Endothelial cell of umbilical vein (primary cell): ENCODE data around the gene LDLRAD3. TPM values are rescaled to one million over a fixed set of nuclear protein-coding genes. Genes with fewer than 3 reads are reported as not detected.

Source experiments
- BruUV-seq: library from RNA; stranded (reverse); fragments of 400-500 nt; replicated peaks from 2 replicates; lab custom pipeline; 2021; lab: Mats Ljungman, UMichigan
- CTCF ChIA-PET: fragments of 300-600, 350-600 bp; sonication (Branson Sonifier 250); formaldehyde crosslinking; loops from one replicate; lab custom pipeline; 2021; ENCODE audit warnings: antibody characterized with exemption, inconsistent platforms; lab: Charles Lee
- POLR2A ChIA-PET: fragments of 300-600, 350-600 bp; sonication (Branson Sonifier 250); formaldehyde crosslinking; loops from one replicate; lab custom pipeline; 2021; ENCODE audit warnings: antibody characterized with exemption, inconsistent platforms; lab: Charles Lee
- DNase-seq: peaks from one replicate; pipeline ENCODE4 v3.0.0-alpha.2; 2011; ENCODE audit warnings: low read depth, low spot score
- FAIRE-seq: peaks from 2 replicates; lab custom pipeline; 2011; peaks lifted over from hg19 to GRCh38; lab: Jason Lieb, UNC
- H2AFZ ChIP-seq: 2 replicates; pipeline ENCODE4 v1.6.0; 2012; ENCODE audit warnings: low read depth, low read length, control low read depth, inconsistent platforms
- H3K27ac ChIP-seq: 2 replicates; pipeline ENCODE4 v1.5.1; 2011; ENCODE audit warnings: low read depth, mild to moderate bottlenecking, control low read depth, low read length, moderate library complexity; ENCODE audit not compliant: insufficient read depth
- H3K27me3 ChIP-seq, 2 experiments: 2 replicates each; pipeline versions ENCODE4 v1.6.0 to v1.6.1; 2011; ENCODE audit warnings: low read length in 2 of 2, mixed read lengths in 1 of 2; ENCODE audit not compliant: control insufficient read depth in 2 of 2, insufficient read depth in 2 of 2
- H3K36me3 ChIP-seq, 2 experiments: 2 replicates in 1 of 2; 3 replicates in 1 of 2; pipeline ENCODE4 v1.5.1; 2011; ENCODE audit warnings: low read length in 2 of 2, mild to moderate bottlenecking in 1 of 2, moderate library complexity in 1 of 2; ENCODE audit not compliant: control insufficient read depth in 2 of 2, insufficient read depth in 2 of 2; ENCODE audit errors: extremely low read depth in 1 of 2
- H3K4me1 ChIP-seq: 3 replicates; pipeline ENCODE4 v1.5.1; 2011; ENCODE audit warnings: mild to moderate bottlenecking, low read length; ENCODE audit not compliant: control insufficient read depth, insufficient read depth; ENCODE audit errors: extremely low read depth
- H3K4me2 ChIP-seq: 2 replicates; pipeline ENCODE4 v1.6.1; 2011; ENCODE audit warnings: low read length, control low read depth, mixed read lengths; ENCODE audit not compliant: insufficient read depth
- H3K4me3 ChIP-seq, 3 experiments: fragments of 200-600 bp in 1 of 3; sonication (generic), shearing (Covaris generic) in 1 of 3; replicated peaks in 1 of 3; 2 replicates each; pipeline ENCODE4 v1.5.1; 2011 to 2016; ENCODE audit warnings: control low read depth in 3 of 3, low read length in 3 of 3, mild to moderate bottlenecking in 2 of 3, inconsistent platforms in 1 of 3, low read depth in 1 of 3, moderate library complexity in 1 of 3; ENCODE audit not compliant: insufficient read depth in 1 of 3
- H3K79me2 ChIP-seq: 2 replicates; pipeline ENCODE4 v1.6.0; 2012; ENCODE audit warnings: low read length, inconsistent platforms; ENCODE audit not compliant: control insufficient read depth, insufficient read depth
- H3K9ac ChIP-seq: replicated peaks from 2 replicates; pipeline ENCODE3; 2011; ENCODE audit warnings: low read length, control low read depth; ENCODE audit not compliant: insufficient read depth; ENCODE audit errors: extremely low read depth
- H3K9me1 ChIP-seq: replicated peaks from 3 replicates; pipeline ENCODE4 v1.6.0; 2011; ENCODE audit warnings: mild to moderate bottlenecking, low read length; ENCODE audit not compliant: control insufficient read depth, insufficient read depth; ENCODE audit errors: extremely low read depth
- H3K9me3 ChIP-seq: replicated peaks from 2 replicates; pipeline ENCODE4 v1.5.1; 2012; ENCODE audit warnings: low read length, inconsistent platforms; ENCODE audit not compliant: control insufficient read depth, insufficient read depth
- H4K20me1 ChIP-seq: replicated peaks from 2 replicates; pipeline ENCODE3; 2011; ENCODE audit warnings: mild to moderate bottlenecking, low read length; ENCODE audit not compliant: control insufficient read depth, insufficient read depth; ENCODE audit errors: extremely low read depth
- EZH2 ChIP-seq: IDR thresholded peaks from 2 replicates; pipeline ENCODE4 v1.6.1; 2012; ENCODE audit warnings: borderline replicate concordance, low read depth, mild to moderate bottlenecking, moderate library complexity, low read length, inconsistent platforms; ENCODE audit not compliant: severe bottlenecking
- FOS ChIP-seq: IDR thresholded peaks from 2 replicates; pipeline ENCODE4 v1.6.1; 2011; ENCODE audit warnings: mild to moderate bottlenecking, low read length, moderate library complexity, borderline replicate concordance; ENCODE audit not compliant: insufficient read depth
- GATA2 ChIP-seq: IDR thresholded peaks from 2 replicates; pipeline ENCODE4 v1.7.0; 2011; ENCODE audit warnings: low read depth, mild to moderate bottlenecking, moderate library complexity, mixed read lengths, low read length; ENCODE audit not compliant: insufficient read length, insufficient read depth
- JUN ChIP-seq: IDR thresholded peaks from 2 replicates; pipeline ENCODE4 v1.6.1; 2011; ENCODE audit warnings: borderline replicate concordance, low read depth; ENCODE audit not compliant: insufficient read length, insufficient read depth
- MYC ChIP-seq: IDR thresholded peaks from one replicate; pipeline ENCODE4 v1.6.1; 2011; ENCODE audit warnings: mild to moderate bottlenecking, low read depth, low read length
- POLR2A ChIP-seq: IDR thresholded peaks from 2 replicates; pipeline ENCODE4 v1.6.1; 2012; ENCODE audit warnings: low read depth, mild to moderate bottlenecking, control low read depth, low read length
- POLR2AphosphoS5 ChIP-seq: IDR thresholded peaks from 2 replicates; pipeline ENCODE4 v1.6.1; 2012; ENCODE audit warnings: low read depth, mild to moderate bottlenecking, control low read depth, low read length, moderate library complexity; ENCODE audit not compliant: insufficient read depth
- dilution Hi-C: fragments of 300-500 bp; cut with MboI; formaldehyde crosslinking; loops from one replicate; pipeline ENCODE4 v1.15.0; 2019; ENCODE audit warnings: low sequenced_read_pairs; ENCODE audit not compliant: extremely low pct_ligation_motif_present
- intact Hi-C: fragments of 100-400 bp; cut with micrococcal nuclease; formaldehyde crosslinking; loops from one replicate; pipeline ENCODE4 v1.10.0; 2022
- polyA plus RNA-seq, 4 experiments: library from polyadenylated mRNA; depleted of rRNA in 3 of 4; stranded (reverse) in 3 of 4; unstranded in 1 of 4; fragments of >200 nt; gene quantifications; 2 replicates each; pipeline versions ENCODE4 v1.2.1 to v1.2.3, GENCODE V29; 2011 to 2012; ENCODE audit warnings: missing spikeins in 1 of 4
- total RNA-seq: library from RNA; stranded (reverse); gene quantifications from 2 replicates; pipeline ENCODE4 v1.2.3, GENCODE V29; 2021
- TF ChIP-seq, protein P1 (sequence below), 2 donors: IDR thresholded peaks; 1 replicate in 1 of 2; 2 replicates in 1 of 2; pipeline ENCODE4 v1.5.1; 2011; ENCODE audit warnings: low read length in 2 of 2, mild to moderate bottlenecking in 2 of 2, moderate library complexity in 2 of 2, control low read depth in 1 of 2, inconsistent platforms in 1 of 2, low read depth in 1 of 2; ENCODE audit not compliant: insufficient read depth in 1 of 2; ENCODE audit errors: extremely low read depth in 1 of 2
- TF ChIP-seq, protein P2 (sequence below): IDR thresholded peaks from 2 replicates; pipeline ENCODE4 v1.6.1; 2011; ENCODE audit not compliant: insufficient read depth, insufficient read length

Gene LDLRAD3
- total and polyA plus RNA-seq, 2 donors (not counting 3 experiments of a cell fraction or from before 2014, with no cell fraction given) = 17.9 to 25.1 TPM

DNA sequence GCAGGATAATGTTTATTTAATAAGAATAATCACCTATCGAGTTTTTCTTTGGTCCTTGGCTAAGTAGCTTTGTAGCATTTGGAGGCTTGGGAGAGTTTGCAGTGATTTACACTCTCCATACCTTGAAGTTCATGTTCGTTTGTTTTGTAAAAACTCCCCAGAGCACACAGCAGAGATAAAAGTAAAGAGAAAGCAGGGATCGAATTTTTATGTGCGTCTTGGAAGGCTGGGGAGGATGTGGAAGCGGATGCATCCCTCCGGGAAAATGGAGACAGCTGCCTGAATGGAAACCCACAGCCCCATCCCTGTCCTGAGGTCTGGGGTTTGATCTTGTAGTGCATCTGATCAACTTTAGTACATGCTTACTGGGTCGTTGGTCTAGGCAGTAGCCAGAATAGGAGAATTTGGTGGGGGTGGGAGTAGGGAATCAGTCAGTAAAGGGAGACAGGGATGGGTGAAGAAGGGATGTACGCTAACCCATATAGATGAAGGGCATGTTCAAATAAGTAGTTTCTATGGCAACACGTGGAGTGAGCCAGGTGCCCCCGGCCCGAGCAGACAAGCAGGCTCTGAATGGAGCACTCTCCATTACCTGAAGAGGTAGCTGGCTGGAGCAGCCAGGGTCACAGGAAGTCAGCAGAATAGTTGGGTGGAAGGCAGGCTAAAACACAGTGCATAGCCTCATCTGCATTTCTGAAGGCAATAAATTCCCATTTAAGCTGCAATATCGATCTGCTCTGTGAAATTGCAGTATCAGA lies 197.5 kb downstream of the LDLRAD3 start:
- Histone ChIP-seq H3K79me2 (no peaks in the 10 kb centered on the region), H3K27ac (no peak overlapping the region), H3K4me2 (no peak overlapping the region), H2AFZ (no peak overlapping the region), H3K9me1 (no peaks in the 10 kb centered on the region), H3K9ac (no peak overlapping the region), H3K9me3 (no peaks in the 10 kb centered on the region), H3K27me3 (no peaks in the 10 kb centered on the region), H3K4me1 (no peaks in the 10 kb centered on the region), H4K20me1 (no peaks in the 10 kb centered on the region), H3K4me3 (no peak overlapping the region), H3K36me3 (no peaks in the 10 kb centered on the region)
- CTCF ChIA-PET = interaction anchor here (1.4 to 3.8 kb wide), 2 partner anchors 10 to 319 kb away, joined by 3 to 13 read pairs; no protein-coding TSS in a partner anchor
- no peak for DNase-seq
- BruUV-seq = no TSS peak
- no peak for TF ChIP-seq POLR2A
- TF ChIP-seq JUN = no peak
- TF ChIP-seq, protein P1, sequence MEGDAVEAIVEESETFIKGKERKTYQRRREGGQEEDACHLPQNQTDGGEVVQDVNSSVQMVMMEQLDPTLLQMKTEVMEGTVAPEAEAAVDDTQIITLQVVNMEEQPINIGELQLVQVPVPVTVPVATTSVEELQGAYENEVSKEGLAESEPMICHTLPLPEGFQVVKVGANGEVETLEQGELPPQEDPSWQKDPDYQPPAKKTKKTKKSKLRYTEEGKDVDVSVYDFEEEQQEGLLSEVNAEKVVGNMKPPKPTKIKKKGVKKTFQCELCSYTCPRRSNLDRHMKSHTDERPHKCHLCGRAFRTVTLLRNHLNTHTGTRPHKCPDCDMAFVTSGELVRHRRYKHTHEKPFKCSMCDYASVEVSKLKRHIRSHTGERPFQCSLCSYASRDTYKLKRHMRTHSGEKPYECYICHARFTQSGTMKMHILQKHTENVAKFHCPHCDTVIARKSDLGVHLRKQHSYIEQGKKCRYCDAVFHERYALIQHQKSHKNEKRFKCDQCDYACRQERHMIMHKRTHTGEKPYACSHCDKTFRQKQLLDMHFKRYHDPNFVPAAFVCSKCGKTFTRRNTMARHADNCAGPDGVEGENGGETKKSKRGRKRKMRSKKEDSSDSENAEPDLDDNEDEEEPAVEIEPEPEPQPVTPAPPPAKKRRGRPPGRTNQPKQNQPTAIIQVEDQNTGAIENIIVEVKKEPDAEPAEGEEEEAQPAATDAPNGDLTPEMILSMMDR (IDR thresholded peaks at IDR 0.05; ENCODE audit: extremely low read depth in 1 of 2, insufficient read depth in 1 of 2, low read depth in 1 of 2, low read length in 2 of 2) = no peak
- TF ChIP-seq EZH2 = no peak
- no peak for TF ChIP-seq MYC
- no peak for TF ChIP-seq GATA2
- TF ChIP-seq, protein P2, sequence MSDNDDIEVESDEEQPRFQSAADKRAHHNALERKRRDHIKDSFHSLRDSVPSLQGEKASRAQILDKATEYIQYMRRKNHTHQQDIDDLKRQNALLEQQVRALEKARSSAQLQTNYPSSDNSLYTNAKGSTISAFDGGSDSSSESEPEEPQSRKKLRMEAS = no peak
- no peak for TF ChIP-seq POLR2AphosphoS5
- TF ChIP-seq FOS = no peak
- FAIRE-seq = no peak
- dilution Hi-C loops (no loop called here), intact Hi-C loops (no loop called here)
- POLR2A ChIA-PET = no interaction called here
